ENCODE data around the gene INPPL1. TPM values are rescaled to one million over a fixed set of nuclear protein-coding genes. Genes with fewer than 3 reads are reported as not detected.
"Not testable (repeated sequence)": the region's sequence is repeated elsewhere in the genome, so short reads cannot be mapped to it uniquely, and the experiment has no call there.

INPPL1 gene
- polyA plus RNA-seq, 1 donor (not counting 4 experiments of a cell fraction or from before 2014, with no cell fraction given): 44.0 TPM

DNA sequence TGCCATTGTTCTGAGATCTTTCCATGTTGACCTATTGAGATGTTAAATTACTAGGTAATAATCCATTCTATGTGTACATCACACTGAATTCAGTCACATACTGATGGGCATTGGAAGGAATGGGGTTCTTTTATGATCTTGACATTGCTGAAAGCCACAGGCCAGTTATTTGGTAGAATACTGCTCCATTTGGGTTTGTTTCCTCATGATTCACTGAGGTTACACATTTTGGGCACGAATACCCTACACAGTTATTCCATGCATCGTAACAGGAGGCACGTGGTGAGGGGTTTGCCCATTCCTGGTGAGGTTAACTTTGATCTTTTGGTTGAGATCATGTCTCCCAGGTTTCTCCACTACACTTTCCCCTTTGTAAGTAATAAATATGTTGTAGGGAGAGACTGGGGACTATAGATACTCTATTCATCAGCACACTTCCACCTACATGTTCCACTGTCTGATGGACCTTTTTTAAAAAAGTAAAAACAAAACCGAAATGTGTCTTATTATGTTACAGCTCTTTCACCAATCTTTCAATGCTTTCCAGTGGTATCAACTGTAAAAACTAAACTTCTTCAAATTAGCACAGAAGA is 44.7 kb upstream of the INPPL1 start:
- no peak overlapping the region for H3K4me3 ChIP-seq (ENCODE audit: control insufficient read depth in 2 of 3, extremely low read depth in 1 of 3, insufficient read depth in 2 of 3, low read depth in 1 of 3, low read length in 3 of 3)
- H3K27me3 ChIP-seq (ENCODE audit: control insufficient read depth, extremely low read depth, insufficient read depth, low read length): no peaks in the 10 kb centered on the region
- H3K9me1 ChIP-seq (ENCODE audit: control insufficient read depth, extremely low read depth, insufficient read depth, low read length): no peaks in the 10 kb centered on the region
- no peak for TF ChIP-seq EZH2 (IDR thresholded peaks at IDR 0.05; ENCODE audit: low read length)
- TF ChIP-seq, protein P1, sequence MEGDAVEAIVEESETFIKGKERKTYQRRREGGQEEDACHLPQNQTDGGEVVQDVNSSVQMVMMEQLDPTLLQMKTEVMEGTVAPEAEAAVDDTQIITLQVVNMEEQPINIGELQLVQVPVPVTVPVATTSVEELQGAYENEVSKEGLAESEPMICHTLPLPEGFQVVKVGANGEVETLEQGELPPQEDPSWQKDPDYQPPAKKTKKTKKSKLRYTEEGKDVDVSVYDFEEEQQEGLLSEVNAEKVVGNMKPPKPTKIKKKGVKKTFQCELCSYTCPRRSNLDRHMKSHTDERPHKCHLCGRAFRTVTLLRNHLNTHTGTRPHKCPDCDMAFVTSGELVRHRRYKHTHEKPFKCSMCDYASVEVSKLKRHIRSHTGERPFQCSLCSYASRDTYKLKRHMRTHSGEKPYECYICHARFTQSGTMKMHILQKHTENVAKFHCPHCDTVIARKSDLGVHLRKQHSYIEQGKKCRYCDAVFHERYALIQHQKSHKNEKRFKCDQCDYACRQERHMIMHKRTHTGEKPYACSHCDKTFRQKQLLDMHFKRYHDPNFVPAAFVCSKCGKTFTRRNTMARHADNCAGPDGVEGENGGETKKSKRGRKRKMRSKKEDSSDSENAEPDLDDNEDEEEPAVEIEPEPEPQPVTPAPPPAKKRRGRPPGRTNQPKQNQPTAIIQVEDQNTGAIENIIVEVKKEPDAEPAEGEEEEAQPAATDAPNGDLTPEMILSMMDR (optimal IDR thresholded peaks at IDR 0.05 in 1 of 3, IDR thresholded peaks at IDR 0.05 in 1 of 3, conservative IDR thresholded peaks at IDR 0.05 in 1 of 3; ENCODE audit: extremely low read depth in 1 of 3, insufficient read depth in 2 of 3, low read length in 3 of 3): no peak
- H3K36me3 ChIP-seq (ENCODE audit: control insufficient read depth in 2 of 2, extremely low read depth in 1 of 2, insufficient read depth in 2 of 2, low read length in 2 of 2): no peaks in the 10 kb centered on the region
- H3K4me1 ChIP-seq (ENCODE audit: control insufficient read depth, extremely low read depth, insufficient read depth, low read length): peaks cover 27% of the 10 kb centered on the region
- no peaks in the 10 kb centered on the region for H4K20me1 ChIP-seq (ENCODE audit: control insufficient read depth, extremely low read depth, insufficient read depth, low read length)
- peak overlapping the region; percentile 65 for H3K4me2 ChIP-seq (ENCODE audit: control insufficient read depth, extremely low read depth, insufficient read depth, low read depth, low read length)
- no peak overlapping the region for H3K9ac ChIP-seq (ENCODE audit: control insufficient read depth, extremely low read depth, insufficient read depth, low read length)
- FAIRE-seq (no peak), DNase-seq (ENCODE audit: low read depth, low spot score) (no peak)
- no peak overlapping the region for H3K27ac ChIP-seq (ENCODE audit: control insufficient read depth, insufficient read depth, low read length)
- dilution Hi-C loops (cut with MboI; ENCODE audit: extremely low pct_ligation_motif_present, low sequenced_read_pairs): no loop called here
- no peak overlapping the region for H2AFZ ChIP-seq (ENCODE audit: control insufficient read depth, low read length)
- no peaks in the 10 kb centered on the region for H3K9me3 ChIP-seq (ENCODE audit: control insufficient read depth, low read depth, low read length)
- no peaks in the 10 kb centered on the region for H3K79me2 ChIP-seq (ENCODE audit: control insufficient read depth, insufficient read depth, low read length)

DNA sequence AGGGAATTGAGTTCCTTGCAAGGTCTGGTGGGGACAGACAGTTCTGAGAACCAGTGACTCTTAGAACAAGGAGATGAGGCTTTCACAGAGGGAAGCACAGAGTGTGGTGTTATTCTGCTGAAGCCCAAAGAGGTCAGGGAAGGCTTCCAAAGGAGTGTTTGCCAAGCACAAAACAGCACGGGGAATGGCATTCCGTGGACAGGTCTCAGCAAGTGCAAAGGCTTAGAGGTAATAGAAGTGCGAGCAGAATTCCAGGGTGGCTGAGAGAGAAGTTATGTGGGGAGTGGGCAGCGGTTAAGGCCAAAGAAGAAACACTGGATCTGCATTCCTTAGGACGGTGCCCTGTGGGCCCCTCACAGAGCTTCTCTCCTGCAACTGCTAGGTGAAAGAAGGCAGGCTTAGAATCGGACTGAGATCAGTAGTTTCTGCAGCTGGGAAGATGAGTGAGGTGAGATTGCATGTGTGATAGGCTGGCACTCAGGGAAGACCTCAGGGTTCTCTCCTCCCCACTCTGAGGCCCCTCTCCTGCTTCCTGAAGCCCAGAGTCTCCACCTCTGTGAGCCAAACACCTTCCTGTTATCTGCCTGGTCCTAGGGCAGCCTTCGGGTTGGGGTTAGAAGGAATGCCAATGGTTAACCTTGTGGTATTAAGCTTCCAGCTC is 43.5 kb upstream of the INPPL1 start:
- peak; percentile 100 for FAIRE-seq
- Histone ChIP-seq H3K4me3 (ENCODE audit: control insufficient read depth in 2 of 3, extremely low read depth in 1 of 3, insufficient read depth in 2 of 3, low read depth in 1 of 3, low read length in 3 of 3) (peak overlapping the region in 1 of 3 experiments; percentile 51), H3K27ac (ENCODE audit: control insufficient read depth, insufficient read depth, low read length) (peak overlapping the region; percentile 44), H3K4me2 (ENCODE audit: control insufficient read depth, extremely low read depth, insufficient read depth, low read depth, low read length) (peak overlapping the region; percentile 65), H3K9ac (ENCODE audit: control insufficient read depth, extremely low read depth, insufficient read depth, low read length) (peak overlapping the region; percentile 41), H3K4me1 (ENCODE audit: control insufficient read depth, extremely low read depth, insufficient read depth, low read length) (peaks cover 25% of the 10 kb centered on the region), H2AFZ (ENCODE audit: control insufficient read depth, low read length) (peak overlapping the region; percentile 59)
- H3K27me3 ChIP-seq (ENCODE audit: control insufficient read depth, extremely low read depth, insufficient read depth, low read length); H3K9me3 ChIP-seq (ENCODE audit: control insufficient read depth, low read depth, low read length); H3K36me3 ChIP-seq (ENCODE audit: control insufficient read depth in 2 of 2, extremely low read depth in 1 of 2, insufficient read depth in 2 of 2, low read length in 2 of 2); H4K20me1 ChIP-seq (ENCODE audit: control insufficient read depth, extremely low read depth, insufficient read depth, low read length); H3K9me1 ChIP-seq (ENCODE audit: control insufficient read depth, extremely low read depth, insufficient read depth, low read length); dilution Hi-C loops (cut with MboI; ENCODE audit: extremely low pct_ligation_motif_present, low sequenced_read_pairs); H3K79me2 ChIP-seq (ENCODE audit: control insufficient read depth, insufficient read depth, low read length): not testable (repeated sequence)
- DNase-seq (ENCODE audit: low read depth, low spot score): peak; percentile 57
